GM18520 (cell line): Measurements from ENCODE around the gene SPTBN4.
"Not testable (repeated sequence)": the region's sequence is repeated elsewhere in the genome, so short reads cannot be mapped to it uniquely, and the experiment has no call there.

Source experiments
- ATAC-seq: cut with Tn5 transposase; IDR thresholded peaks from one replicate; pipeline ENCODE4 v1.9.1; 2021; ENCODE audit not compliant: unreplicated experiment

Gene SPTBN4

DNA sequence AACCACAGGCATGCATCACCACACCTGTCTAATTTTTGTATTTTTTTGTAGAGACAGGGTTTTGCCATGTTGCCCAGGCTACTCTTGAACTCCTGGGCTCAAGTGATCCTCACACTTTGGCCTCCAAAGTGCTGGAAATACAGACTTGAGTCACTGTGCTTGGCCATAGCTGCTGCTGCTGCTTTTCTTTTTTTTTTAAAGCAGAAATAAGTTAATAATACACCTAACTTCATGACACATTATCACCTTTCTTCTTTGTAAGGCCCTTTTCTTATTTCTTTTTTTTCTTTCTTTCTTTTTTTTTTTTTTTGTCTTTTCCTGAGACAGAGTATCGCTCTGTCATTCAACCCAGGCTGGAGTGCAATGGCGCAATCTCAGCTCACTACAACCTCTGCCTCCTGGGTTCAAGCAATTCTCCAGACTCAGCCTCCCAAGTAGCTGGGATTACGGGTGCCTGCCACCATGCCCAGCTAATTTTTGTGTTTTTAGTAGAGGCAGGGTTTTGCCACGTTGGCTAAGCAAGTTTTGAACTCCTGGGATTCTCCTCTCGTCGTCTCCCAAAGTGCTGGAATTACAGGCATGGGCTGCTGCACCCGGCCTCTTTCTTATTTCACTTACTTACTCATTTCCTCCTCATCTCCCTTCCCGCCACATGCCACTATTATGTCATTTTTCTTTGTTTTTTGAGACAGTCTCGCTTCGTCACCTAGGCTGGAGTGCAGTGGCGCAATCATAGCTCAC is 118.6 kb downstream of the SPTBN4 start:
- ATAC-seq = no peak

DNA sequence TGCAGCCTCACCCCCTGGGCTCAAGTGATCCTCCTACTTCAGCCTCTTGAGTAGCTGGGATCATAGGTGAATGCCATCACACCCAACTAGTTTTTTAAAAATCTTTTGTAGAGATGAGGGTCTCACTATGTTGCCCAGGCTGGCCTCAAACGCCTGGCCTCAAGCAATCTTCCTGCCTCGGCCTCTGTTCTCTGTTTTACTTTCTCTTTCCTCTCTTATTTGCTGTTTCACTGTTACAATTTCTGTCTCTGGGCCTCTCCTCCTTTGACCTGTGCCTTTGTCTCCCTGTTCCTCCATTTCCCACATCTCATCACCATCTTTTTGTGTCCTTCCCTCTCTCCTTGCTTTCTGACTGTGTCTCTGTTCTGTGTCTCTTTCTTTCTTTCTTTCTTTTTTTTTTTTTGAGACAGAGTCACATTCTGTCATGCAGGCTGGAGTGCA is 119.2 kb downstream of the SPTBN4 start:
- no peak for ATAC-seq

DNA sequence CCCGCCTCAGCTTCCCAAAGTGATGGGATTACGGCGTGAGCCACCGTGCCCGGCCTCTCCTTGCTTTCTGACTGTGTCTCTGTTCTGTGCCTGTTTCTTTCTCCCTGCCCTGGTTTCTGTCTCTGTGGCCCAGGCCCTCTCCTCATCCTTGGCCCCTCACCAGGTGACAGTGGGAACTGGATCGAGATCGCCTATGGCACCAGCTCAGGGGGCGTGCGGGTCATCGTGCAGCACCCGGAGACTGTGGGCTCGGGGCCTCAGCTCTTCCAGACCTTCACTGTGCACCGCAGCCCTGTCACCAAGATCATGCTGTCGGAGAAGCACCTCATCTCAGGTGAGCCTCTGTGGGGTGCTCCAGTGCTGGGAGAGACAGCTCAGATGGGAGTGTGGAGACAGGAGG is 119.8 kb downstream of the SPTBN4 start:
- ATAC-seq = no peak

DNA sequence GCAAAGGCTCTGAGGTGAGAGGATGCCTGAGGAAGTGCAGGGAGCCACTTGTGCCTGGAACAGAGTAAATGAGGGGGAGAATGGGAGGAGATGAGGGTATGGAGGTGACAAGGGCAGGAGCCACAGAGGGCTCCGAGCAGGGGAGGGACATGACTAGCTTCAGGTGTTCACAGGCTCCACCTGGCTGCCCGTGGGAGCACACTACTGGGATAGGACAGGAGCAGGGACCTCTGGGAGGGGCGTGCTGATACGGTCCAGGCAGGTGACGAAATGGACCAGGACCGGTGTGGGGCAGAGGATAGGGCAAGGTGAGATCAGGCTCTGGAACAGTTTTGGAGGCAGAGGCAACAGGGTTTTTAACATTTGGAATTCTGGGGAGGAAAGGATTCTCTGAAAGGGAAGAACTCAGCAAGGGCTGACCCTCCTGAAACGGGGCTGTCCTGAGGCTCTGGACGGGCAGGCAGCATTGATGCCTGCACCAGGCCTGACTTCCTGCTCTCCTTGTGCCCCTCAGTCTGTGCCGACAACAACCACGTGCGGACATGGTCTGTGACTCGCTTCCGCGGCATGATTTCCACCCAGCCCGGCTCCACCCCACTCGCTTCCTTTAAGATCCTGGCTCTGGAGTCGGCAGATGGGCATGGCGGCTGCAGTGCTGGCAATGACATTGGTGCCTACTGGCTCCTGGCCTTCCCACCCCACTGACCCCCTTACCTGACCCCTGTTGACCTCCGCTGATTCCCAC is 121.5 kb downstream of the SPTBN4 start:
- ATAC-seq = no peak

DNA sequence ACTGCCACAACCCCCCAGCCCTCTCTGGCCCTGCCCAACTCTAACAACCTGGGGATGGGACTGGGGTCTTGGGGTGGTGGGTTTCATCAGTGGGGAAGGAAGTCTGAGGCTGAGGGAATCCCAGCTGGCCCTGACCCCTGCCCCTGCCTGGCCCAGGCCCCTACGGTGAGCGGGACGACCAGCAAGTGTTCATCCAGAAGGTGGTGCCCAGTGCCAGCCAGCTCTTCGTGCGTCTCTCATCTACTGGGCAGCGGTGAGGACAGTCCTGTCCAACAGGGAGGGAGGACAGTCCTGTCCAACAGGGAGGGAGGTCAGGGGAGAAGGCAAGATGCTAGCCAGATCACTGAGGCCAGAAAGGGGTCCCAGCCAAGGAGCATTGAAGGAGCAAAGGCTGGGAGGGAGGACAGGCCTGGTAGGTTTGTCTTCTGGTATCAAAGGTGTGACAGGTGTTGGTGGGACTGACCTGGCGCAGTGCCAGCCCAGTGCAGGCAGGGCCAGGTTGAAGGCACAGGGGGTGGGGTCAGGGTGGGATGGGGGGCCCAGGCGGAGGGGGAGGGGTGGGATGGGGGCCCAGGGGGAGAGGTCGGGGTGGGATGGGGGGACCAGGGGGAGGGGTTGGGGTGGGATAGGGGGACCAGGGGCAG is 122.2 kb downstream of the SPTBN4 start:
- ATAC-seq = no peak

DNA sequence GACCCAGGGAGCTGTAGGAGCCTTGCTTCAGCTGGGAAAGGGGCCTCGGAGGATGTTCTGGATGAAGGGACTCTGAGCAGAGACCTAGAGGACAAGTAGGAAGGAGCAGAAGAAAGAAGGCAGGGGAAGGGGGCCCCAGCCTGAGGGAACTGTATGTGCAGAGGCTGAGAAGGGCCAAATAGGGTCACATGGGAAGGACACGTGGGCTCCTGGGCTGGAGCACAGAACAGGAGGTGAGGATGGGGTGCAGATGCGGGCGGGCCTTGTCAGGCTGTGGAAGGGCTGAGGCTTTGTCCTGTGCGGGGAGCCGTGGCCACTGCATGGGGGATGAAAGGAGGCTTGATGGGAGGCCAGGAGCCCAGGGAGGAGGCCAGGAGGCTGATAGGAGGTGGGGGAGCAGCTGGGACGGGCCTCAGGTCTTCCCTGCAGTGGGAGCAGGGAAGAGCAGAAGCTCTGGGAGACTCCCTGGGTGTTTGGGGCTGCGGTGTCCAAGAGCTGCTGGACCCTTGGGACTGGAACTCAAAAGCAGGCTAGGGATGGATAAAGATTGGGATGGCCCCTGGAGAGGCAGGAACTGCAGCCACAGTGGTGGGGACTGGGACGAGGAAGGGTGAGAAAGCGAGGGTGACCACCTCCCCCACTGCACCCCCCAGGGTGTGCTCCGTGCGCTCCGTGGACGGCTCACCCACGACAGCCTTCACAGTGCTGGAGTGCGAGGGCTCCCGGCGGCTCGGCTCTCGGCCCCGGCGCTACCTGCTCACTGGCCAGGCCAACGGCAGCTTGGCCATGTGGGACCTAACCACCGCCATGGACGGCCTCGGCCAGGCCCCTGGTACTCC is 123.0 kb downstream of the SPTBN4 start:
- no peak for ATAC-seq

DNA sequence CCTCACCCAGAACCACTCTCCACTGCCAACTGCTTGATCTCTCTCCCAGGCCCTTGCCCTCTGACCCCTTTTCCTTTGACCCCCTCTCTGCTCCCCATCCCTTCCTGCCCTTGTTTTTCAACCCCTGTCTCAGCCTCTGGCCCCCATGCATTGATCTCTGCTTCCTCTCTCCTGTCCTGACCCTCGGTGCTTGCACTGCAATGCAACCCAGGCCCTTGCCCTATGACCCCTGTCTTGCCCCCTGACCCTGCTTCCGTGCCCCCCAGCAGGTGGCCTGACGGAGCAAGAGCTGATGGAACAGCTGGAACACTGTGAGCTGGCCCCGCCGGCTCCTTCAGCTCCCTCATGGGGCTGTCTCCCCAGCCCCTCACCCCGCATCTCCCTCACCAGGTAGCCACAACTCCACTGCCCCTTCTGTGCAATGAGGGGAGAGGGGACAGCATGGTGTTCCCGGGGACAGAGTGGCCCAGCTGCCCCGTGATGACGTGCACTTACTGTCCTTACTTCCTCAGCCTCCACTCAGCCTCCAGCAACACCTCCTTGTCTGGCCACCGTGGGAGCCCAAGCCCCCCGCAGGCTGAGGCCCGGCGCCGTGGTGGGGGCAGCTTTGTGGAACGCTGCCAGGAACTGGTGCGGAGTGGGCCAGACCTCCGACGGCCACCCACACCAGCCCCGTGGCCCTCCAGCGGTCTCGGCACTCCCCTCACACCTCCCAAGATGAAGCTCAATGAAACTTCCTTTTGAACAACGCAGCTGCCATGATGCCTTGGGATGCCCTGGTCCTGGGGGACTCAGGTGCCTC is 123.9 kb downstream of the SPTBN4 start:
- no peak for ATAC-seq

DNA sequence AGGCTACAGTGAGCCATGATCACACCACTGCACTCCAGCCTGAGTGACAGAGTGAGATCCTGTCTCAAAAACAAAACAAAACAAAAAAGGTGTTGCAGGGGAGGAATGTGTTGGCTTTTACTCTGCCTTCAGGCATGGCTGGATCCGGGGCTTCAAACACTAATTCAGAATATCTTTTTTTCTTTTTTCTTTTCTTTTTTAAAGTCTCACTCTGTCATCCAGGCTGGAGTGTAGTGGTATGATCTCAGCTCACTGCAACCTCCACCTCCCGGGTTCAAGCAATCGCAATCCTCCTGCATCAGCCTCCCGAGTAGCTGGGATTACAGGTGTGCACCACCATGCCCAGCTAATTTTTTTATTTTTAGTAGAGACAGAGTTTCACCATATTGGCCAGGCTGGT is 124.9 kb downstream of the SPTBN4 start:
- ATAC-seq = not testable (repeated sequence)

DNA sequence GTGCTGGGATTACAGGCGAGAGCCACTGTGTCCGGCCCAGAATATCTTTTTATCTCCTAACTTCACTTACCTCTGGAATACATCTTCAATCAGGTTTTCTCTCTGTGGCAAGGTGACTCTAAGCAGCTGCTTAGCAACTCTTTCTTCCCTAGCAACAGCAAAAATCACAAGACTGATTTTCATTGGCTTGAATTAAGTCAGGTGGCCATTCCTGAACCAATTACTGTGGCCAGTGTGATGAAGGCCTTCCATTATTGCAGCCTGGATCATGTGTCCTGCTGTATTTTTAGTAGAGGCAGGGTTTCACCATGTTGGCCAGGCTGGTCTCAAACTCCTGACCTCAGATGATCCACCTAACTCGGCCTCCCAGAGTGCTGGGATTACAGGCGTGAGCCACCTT is 125.4 kb downstream of the SPTBN4 start:
- ATAC-seq = no peak

DNA sequence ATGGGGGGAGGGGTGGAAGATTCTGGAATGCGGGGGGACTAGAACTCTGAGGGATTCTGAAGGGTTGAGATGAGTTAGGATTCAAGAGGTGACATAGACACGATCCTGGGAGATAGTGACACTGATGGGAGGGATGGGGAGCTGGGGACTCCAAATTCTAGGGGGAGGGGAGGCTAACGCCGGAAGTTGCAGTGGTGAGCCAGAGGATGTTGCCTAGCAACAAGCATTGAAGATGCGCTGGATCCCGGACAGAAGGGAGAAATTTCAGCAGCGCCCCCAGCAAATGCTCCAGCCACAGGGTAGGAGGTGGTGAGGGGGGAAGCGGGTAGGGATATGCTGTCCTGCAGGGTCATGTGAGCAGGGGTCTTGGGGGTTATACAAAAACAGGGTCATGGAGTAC is 127.5 kb downstream of the SPTBN4 start:
- no peak for ATAC-seq

DNA sequence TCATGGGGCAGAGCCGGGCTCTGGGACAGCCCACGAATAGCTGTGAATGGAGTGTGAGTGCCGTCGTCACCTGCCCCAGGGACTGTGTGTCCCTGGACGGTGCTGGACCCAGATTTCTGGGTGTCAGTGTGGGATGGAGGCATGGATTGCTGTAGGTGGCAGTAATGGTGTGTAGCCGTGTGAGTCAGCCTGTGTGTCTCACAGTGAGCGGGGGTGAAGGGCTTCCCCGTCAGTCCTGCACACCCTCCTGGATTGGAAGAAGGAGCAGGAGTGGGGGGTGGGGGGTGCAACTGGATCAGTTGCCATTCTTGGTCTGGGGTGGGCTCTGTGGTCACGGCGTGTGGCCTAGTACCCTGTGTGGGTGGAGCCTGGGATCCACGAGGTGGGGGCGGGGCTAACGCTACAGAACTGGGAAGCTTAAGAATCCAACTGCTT is 127.9 kb downstream of the SPTBN4 start:
- no peak for ATAC-seq

DNA sequence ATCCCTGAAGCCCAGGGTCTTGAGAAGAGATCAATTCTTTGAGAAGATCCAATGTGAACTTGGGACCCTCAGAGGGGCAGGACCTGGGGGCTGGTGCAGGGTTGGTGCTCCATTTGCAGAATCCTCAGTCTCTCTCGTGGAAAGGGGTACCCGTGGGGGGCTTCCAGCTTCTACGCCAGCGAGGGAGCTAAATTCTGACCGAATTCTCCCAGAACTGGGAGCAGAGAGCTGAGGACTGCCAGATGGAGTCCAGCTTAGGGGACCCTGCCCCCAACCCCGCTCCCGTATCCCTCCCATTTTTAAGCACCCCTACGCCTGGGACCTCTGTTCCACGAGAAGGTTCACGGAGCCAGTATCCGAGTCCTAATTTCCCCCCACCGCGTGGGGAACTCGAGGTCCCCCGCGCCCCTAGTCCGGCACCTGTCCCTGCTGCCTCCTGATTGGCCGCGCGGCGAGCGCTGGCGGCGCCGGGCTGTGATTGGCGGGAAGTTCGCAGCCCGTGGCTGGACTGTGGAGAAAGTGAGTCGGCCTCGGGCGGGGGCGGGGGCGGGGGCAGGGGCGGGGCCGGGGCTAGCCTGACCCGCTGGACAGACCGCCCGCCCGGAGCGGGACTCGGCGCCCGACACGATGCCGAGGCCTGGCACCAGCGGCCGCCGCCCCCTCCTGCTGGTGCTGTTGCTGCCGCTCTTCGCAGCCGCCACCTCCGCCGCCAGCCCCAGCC is 130.0 kb downstream of the SPTBN4 start:
- no peak for ATAC-seq

DNA sequence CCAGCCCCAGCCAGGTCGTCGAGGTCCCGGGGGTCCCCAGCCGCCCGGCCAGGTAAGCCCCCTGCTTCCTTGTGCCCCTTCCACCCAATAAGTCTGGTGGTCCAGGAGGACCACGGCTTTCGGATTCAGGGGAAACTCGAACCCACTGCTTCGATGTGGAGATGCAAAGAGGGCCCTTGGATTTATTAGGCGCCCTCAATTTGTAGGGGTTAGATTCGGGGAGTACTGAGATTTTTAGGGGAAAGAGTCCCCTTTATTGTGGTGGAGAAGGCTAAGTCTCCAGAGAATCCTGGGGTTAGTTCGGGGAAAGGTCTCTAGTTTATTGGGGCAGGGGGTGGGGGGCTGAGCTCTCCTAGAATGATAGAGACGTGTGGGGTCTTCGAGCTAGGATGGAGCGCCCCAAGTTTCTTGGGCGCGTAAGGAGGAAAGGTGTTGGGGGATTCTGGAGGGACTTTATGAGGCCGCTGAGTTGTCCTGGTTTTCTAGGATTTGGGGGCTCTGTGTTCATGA is 130.6 kb downstream of the SPTBN4 start:
- no peak for ATAC-seq

DNA sequence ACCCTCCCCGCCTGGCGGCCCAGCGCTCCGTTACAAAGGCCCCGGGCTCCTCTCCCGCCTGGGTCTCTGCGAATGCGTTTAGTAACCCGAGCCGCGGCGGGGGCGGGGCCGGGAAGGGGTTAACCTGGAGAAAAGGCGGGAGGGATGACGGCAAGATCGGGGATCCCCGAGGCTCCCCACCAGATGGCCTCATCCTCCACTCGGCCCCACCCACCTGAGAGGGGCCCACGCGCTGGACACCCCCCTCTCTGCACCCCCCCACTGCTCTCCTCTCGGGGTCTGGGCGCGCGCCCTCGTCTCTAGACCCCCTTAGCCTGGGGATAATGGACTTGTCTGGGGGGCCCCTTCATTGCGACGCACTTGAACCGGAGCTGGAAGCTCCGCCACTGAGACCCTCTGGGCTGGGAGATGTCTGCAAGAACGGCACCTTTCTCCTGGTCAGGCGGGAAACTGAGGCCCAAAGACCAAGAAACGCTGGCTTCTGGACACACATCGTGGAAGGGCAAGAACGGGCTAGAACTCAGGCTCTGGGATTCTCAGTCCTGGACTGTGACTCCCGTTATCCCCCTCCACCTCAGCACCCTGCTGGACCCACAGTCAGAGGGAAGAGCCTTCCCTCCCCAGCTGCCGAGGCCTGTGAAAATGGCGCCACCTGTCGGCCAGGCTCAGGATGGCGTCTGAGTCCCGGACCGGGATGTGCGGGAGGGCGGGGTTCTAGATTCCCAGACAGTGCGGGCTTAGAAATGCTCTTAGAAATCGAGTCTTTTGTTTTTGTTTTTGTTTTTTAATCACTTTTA is 131.5 kb downstream of the SPTBN4 start:
- ATAC-seq = peak; percentile 43

DNA sequence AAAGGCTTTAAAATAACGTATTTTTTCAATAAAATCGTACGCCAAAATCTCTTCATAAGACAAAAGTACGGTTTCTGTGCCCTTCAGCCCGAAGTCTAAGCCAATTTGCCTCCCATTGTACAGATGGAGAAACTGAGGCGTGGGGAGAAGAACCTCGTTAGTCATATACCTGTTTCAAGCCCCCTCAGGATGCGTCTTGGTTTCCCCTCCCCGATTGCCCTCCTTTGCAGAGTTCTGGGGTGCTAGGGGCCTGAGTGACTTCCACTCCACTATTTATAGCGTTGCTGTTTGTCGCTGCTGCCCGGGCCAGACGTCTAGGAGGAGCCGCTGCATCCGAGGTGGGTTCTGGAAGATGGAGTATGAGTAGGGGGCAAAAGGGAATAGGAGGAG is 132.1 kb downstream of the SPTBN4 start:
- no peak for ATAC-seq

DNA sequence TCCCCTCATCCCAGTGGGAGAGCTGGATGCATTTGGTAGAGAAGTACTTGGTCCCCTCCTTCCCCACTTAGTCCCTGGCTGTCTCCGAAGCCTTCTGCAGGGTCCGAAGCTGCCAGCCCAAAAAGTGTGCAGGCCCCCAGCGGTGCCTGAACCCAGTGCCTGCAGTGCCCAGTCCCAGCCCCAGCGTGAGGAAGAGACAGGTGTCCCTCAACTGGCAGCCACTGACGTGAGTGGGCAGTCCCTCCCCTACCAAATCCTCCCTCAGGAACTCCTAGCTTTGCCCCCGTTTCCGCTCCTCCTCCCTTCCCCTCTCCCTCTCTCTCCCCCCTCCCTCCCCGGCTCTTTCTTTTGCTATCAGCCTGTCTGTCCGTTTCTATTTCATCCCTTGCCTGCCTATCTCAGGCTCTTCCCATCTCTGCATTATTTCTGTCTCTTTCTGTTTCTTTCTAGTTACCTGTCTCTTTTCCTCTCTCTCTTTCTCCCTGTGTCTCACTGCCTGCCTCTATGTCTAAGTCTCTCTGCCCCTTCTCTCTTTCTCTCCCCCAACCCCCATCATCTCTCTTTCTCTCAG is 132.6 kb downstream of the SPTBN4 start:
- ATAC-seq = no peak

DNA sequence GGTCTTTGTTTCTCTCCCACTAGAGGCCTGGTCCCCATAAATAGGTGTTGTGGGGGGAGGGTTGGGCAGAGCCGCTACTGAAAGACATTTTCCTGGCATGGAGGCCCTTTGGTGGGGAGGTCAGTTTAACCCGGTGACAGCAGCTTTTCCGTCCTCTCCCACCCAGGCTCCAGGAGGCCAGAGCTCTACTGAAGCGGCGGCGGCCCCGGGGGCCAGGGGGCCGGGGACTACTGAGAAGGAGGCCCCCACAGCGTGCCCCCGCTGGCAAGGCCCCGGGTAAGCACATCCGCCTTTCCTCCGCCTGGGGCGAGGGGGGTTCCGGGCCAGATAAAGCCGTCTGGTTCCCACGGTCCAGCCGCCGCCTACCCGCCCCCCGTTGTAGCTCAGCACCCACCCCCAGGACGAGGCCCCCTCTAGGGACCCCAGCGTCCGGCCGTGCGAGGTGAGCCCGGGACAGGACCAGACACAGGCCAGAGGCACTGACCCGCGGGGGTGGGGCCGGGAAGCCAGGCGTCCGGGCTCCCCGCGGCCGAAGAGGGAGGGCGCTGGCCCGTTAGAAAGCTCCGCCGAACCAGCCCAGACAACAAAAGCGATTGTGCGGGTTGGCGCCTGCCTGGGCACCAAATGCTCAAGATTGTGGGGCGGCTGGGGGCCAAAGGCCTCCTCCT is 133.2 kb downstream of the SPTBN4 start:
- ATAC-seq = no peak
